K562 (cell line): ENCODE results near the gene ACER3. TPM values are rescaled to one million over a fixed set of nuclear protein-coding genes. Genes with fewer than 3 reads are reported as not detected.

ENCODE experiments used
- ATF2 ChIP-seq: sonication (generic); formaldehyde crosslinking; IDR thresholded peaks from 2 replicates; pipeline ENCODE4 v1.8.1; 2022; ENCODE audit warnings: missing genetic modification reagents
- CBX8 ChIP-seq: fragments of 200-600 bp; sonication (generic); IDR thresholded peaks from 2 replicates; pipeline ENCODE4 v1.6.1; 2012; ENCODE audit warnings: borderline replicate concordance, mixed run types, low read depth, mild to moderate bottlenecking, moderate library complexity, mixed read lengths, low read length, control low read depth, inconsistent platforms; ENCODE audit not compliant: poor library complexity, severe bottlenecking; ENCODE audit errors: extremely low read depth
- EP300 ChIP-seq: IDR thresholded peaks from 2 replicates; pipeline ENCODE4 v1.6.1; 2012; ENCODE audit warnings: low read length, improper control_type of control experiment
- ERF ChIP-seq: fragments of 450-650 bp; formaldehyde crosslinking; IDR thresholded peaks from 2 replicates; pipeline ENCODE4 v1.4.0; 2020; ENCODE audit warnings: mild to moderate bottlenecking, mixed read lengths
- ETS2 ChIP-seq: IDR thresholded peaks from 2 replicates; pipeline ENCODE4 v1.6.1; 2016; ENCODE audit warnings: borderline replicate concordance, missing genetic modification characterization, mild to moderate bottlenecking, moderate library complexity, missing compliant biosample characterization; ENCODE audit not compliant: poor library complexity, severe bottlenecking
- EZH2 ChIP-seq: IDR thresholded peaks from 2 replicates; pipeline ENCODE4 v1.6.1; 2012; ENCODE audit warnings: low read depth, mild to moderate bottlenecking, inconsistent platforms, low read length, borderline replicate concordance
- HIVEP1 ChIP-seq: fragments of 250-450 bp; sonication (Bioruptor Pico); IDR thresholded peaks from 2 replicates; pipeline ENCODE4 v1.4.0; 2020; ENCODE audit warnings: mild to moderate bottlenecking
- MEF2A ChIP-seq: IDR thresholded peaks from 2 replicates; pipeline ENCODE4 v1.6.1; 2011; ENCODE audit warnings: low read depth, mild to moderate bottlenecking, low read length, moderate library complexity; ENCODE audit not compliant: control insufficient read depth
- MITF ChIP-seq: IDR thresholded peaks from 2 replicates; pipeline ENCODE4 v1.6.1; 2014; ENCODE audit warnings: antibody characterized with exemption
- NFATC3 ChIP-seq: fragments of 450-650 bp; IDR thresholded peaks from 2 replicates; pipeline ENCODE4 v1.6.1; 2017; ENCODE audit warnings: mild to moderate bottlenecking
- RBM17 ChIP-seq: fragments of 200-400 bp; formaldehyde crosslinking; IDR thresholded peaks from 2 replicates; pipeline ENCODE4 v1.6.1; 2017; ENCODE audit warnings: low read depth, mild to moderate bottlenecking, low read length, borderline replicate concordance
- SIRT6 ChIP-seq: IDR thresholded peaks from one replicate; pipeline ENCODE4 v1.6.1; 2012; ENCODE audit warnings: low read depth, mild to moderate bottlenecking, control low read depth, inconsistent platforms, low read length, moderate library complexity
- ZC3H8 ChIP-seq: fragments of 450-650 bp; IDR thresholded peaks from 2 replicates; pipeline ENCODE4 v1.6.1; 2017
- ZNF253 ChIP-seq: fragments of 250-450 bp; sonication (Bioruptor Pico); conservative IDR thresholded peaks from 2 replicates; pipeline ENCODE4 v1.6.1; 2021; ENCODE audit warnings: mild to moderate bottlenecking
- ZNF695 ChIP-seq: fragments of 450-650 bp; formaldehyde crosslinking; IDR thresholded peaks from 2 replicates; pipeline ENCODE4 v1.4.0; 2020; ENCODE audit warnings: mild to moderate bottlenecking, moderate library complexity
- ZNF780A ChIP-seq: fragments of 250-450 bp; sonication (Bioruptor Pico); IDR thresholded peaks from 2 replicates; pipeline ENCODE4 v1.5.0; 2021; ENCODE audit warnings: mild to moderate bottlenecking
- ZSCAN29 ChIP-seq: fragments of 450-650 bp; IDR thresholded peaks from 2 replicates; pipeline ENCODE4 v1.6.1; 2017
- polyA plus RNA-seq, 8 experiments: library from polyadenylated mRNA; depleted of rRNA in 4 of 8; stranded (reverse) in 5 of 8; unstranded in 3 of 8; fragments of >200 nt; fragmentation: Nextera tagmentation in 2 of 8; fragmentation: Illumina TruSeq in 1 of 8; extraction: Ambion mirVana in 2 of 8; extraction: Trizol in 1 of 8; gene quantifications; 2 replicates each; pipeline versions ENCODE4 v1.2.1 to v1.2.3, GENCODE V29; 2011 to 2014; ENCODE audit warnings: inconsistent platforms in 1 of 8, missing spikeins in 1 of 8
- total RNA-seq, 7 experiments: library from RNA; depleted of rRNA in 6 of 7; stranded (reverse); fragments of >200 nt in 6 of 7; fragmentation: Illumina TruSeq in 2 of 7; extraction: Trizol in 2 of 7; gene quantifications; 2 replicates each; pipeline versions ENCODE4 v1.2.1 to v1.2.3, GENCODE V29; 2011 to 2021; ENCODE audit warnings: low replicate concordance in 1 of 7
- TF ChIP-seq, protein P1 (sequence below): fragments of 200-800 bp; sonication (Bioruptor generic); IDR thresholded peaks from 2 replicates; pipeline ENCODE4 v1.6.1; 2016; ENCODE audit warnings: missing genetic modification characterization, missing compliant biosample characterization
- TF ChIP-seq, protein P2 (sequence below): fragments of 250-450 bp; sonication (Bioruptor Pico); IDR thresholded peaks from 2 replicates; pipeline ENCODE4 v1.4.0; 2020; ENCODE audit warnings: borderline replicate concordance

ACER3 gene
- total and polyA plus RNA-seq, 9 of the 15 experiments (the other 6 are each of a cell fraction or from before 2014, with no cell fraction given): 2.0 to 23.8 (median 9.5) TPM

GRCh38 chr11:76824083-76824939 is 36.4 kb upstream of the ACER3 start (continued):
- TF ChIP-seq, protein P1, sequence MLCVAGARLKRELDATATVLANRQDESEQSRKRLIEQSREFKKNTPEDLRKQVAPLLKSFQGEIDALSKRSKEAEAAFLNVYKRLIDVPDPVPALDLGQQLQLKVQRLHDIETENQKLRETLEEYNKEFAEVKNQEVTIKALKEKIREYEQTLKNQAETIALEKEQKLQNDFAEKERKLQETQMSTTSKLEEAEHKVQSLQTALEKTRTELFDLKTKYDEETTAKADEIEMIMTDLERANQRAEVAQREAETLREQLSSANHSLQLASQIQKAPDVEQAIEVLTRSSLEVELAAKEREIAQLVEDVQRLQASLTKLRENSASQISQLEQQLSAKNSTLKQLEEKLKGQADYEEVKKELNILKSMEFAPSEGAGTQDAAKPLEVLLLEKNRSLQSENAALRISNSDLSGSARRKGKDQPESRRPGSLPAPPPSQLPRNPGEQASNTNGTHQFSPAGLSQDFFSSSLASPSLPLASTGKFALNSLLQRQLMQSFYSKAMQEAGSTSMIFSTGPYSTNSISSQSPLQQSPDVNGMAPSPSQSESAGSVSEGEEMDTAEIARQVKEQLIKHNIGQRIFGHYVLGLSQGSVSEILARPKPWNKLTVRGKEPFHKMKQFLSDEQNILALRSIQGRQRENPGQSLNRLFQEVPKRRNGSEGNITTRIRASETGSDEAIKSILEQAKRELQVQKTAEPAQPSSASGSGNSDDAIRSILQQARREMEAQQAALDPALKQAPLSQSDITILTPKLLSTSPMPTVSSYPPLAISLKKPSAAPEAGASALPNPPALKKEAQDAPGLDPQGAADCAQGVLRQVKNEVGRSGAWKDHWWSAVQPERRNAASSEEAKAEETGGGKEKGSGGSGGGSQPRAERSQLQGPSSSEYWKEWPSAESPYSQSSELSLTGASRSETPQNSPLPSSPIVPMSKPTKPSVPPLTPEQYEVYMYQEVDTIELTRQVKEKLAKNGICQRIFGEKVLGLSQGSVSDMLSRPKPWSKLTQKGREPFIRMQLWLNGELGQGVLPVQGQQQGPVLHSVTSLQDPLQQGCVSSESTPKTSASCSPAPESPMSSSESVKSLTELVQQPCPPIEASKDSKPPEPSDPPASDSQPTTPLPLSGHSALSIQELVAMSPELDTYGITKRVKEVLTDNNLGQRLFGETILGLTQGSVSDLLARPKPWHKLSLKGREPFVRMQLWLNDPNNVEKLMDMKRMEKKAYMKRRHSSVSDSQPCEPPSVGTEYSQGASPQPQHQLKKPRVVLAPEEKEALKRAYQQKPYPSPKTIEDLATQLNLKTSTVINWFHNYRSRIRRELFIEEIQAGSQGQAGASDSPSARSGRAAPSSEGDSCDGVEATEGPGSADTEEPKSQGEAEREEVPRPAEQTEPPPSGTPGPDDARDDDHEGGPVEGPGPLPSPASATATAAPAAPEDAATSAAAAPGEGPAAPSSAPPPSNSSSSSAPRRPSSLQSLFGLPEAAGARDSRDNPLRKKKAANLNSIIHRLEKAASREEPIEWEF (CRISPR knock-in tag): no peak
- TF ChIP-seq ZNF695 (CRISPR knock-in tag) (no peak), ZSCAN29 (no peak), EP300 (peak; percentile 85), ATF2 (CRISPR knock-in tag) (no peak), CBX8 (no peak), ZNF780A (no peak), MEF2A (no peak), ERF (CRISPR knock-in tag) (no peak), ZC3H8 (no peak), RBM17 (no peak), SIRT6 (no peak), MITF (no peak), HIVEP1 (CRISPR knock-in tag) (no peak), NFATC3 (no peak), EZH2 (no peak), ETS2 (tag) (no peak), ZNF253 (no peak)
- TF ChIP-seq, protein P2, sequence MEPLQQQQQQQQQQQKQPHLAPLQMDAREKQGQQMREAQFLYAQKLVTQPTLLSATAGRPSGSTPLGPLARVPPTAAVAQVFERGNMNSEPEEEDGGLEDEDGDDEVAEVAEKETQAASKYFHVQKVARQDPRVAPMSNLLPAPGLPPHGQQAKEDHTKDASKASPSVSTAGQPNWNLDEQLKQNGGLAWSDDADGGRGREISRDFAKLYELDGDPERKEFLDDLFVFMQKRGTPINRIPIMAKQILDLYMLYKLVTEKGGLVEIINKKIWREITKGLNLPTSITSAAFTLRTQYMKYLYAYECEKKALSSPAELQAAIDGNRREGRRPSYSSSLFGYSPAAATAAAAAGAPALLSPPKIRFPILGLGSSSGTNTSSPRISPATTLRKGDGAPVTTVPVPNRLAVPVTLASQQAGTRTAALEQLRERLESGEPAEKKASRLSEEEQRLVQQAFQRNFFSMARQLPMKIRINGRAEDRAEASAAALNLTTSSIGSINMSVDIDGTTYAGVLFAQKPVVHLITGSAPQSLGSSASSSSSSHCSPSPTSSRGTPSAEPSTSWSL (CRISPR knock-in tag): no peak
